GM19372 (cell line): ENCODE data around the gene TMEM185A.
A peak's percentile ranks its signal among the peaks of the same experiment; 100 is the strongest.
"Not testable (repeated sequence)": the region's sequence is repeated elsewhere in the genome, so short reads cannot be mapped to it uniquely, and the experiment has no call there.

Source experiments
- ATAC-seq: cut with Tn5 transposase; IDR thresholded peaks from one replicate; pipeline ENCODE4 v1.9.1; 2021; ENCODE audit warnings: mild to moderate bottlenecking, low read depth, moderate library complexity; ENCODE audit not compliant: unreplicated experiment

TMEM185A gene

GRCh38 chrX:149628280-149628679 is 3.3 kb downstream of the TMEM185A start:
- no peak for ATAC-seq

GRCh38 chrX:149626829-149627228 is 4.8 kb downstream of the TMEM185A start:
- ATAC-seq = not testable (repeated sequence)

GRCh38 chrX:149619662-149620061 is 11.9 kb downstream of the TMEM185A start:
- not testable (repeated sequence) for ATAC-seq

GRCh38 chrX:149618871-149619270 is 12.7 kb downstream of the TMEM185A start:
- ATAC-seq = no peak

- no peak for ATAC-seq
These were observed 19.9 kb downstream of the TMEM185A start for GRCh38 chrX:149611623-149612175.

GRCh38 chrX:149610511-149610910 is 21.1 kb downstream of the TMEM185A start:
- no peak for ATAC-seq

GRCh38 chrX:149607699-149608098 is 23.9 kb downstream of the TMEM185A start:
- ATAC-seq = no peak

- ATAC-seq = not testable (repeated sequence)
These were observed 26.2 kb downstream of the TMEM185A start for GRCh38 chrX:149605248-149605885.

GRCh38 chrX:149598603-149599002 is 33.0 kb downstream of the TMEM185A start:
- not testable (repeated sequence) for ATAC-seq

- ATAC-seq = not testable (repeated sequence)
These were observed 35.6 kb downstream of the TMEM185A start for GRCh38 chrX:149595943-149596342.

- ATAC-seq = not testable (repeated sequence)
These were observed 36.4 kb downstream of the TMEM185A start, which contains the start of gene HSFX2 for GRCh38 chrX:149595214-149595613. HSFX2 (minus strand) TSS chrX:149595314; CDS start chrX:149594700, 614 bp downstream.

GRCh38 chrX:149590993-149591392 is 40.6 kb downstream of the TMEM185A start:
- not testable (repeated sequence) for ATAC-seq

- ATAC-seq = not testable (repeated sequence)
These were observed 44.2 kb downstream of the TMEM185A start, which contains the start of gene MAGEA9B for GRCh38 chrX:149587359-149587758. MAGEA9B (minus strand) TSS chrX:149587459; CDS start chrX:149583179, 4,280 bp downstream.

GRCh38 chrX:149585631-149586030 is 46.0 kb downstream of the TMEM185A start:
- ATAC-seq = not testable (repeated sequence)

- ATAC-seq = peak; percentile 99
These were observed 58.1 kb downstream of the TMEM185A start for GRCh38 chrX:149573456-149573855.

- no peak for ATAC-seq
These were observed 58.8 kb downstream of the TMEM185A start for GRCh38 chrX:149572743-149573142.

- ATAC-seq = no peak
These were observed 59.8 kb downstream of the TMEM185A start for GRCh38 chrX:149571770-149572169.

- ATAC-seq = no peak
These were observed 60.9 kb downstream of the TMEM185A start for GRCh38 chrX:149570668-149571067.

- no peak for ATAC-seq
These were observed 61.8 kb downstream of the TMEM185A start for GRCh38 chrX:149569770-149570169.

GRCh38 chrX:149568701-149569296 is 62.8 kb downstream of the TMEM185A start:
- no peak for ATAC-seq

- ATAC-seq = no peak
These were observed 63.8 kb downstream of the TMEM185A start for GRCh38 chrX:149567621-149568417.
